PFSK-1 (cell line): Measurements from ENCODE around the gene GMPPA.
A peak's percentile ranks its signal among the peaks of the same experiment; 100 is the strongest.

Experiments
- FOXP2 ChIP-seq: optimal IDR thresholded peaks from 2 replicates; pipeline ENCODE3; 2011; ENCODE audit warnings: borderline replicate concordance, control low read depth, inconsistent platforms; ENCODE audit not compliant: insufficient read depth; ENCODE audit errors: extremely low read length, extremely low read depth
- POLR2AphosphoS5 ChIP-seq: IDR thresholded peaks from 2 replicates; pipeline ENCODE4 v1.6.1; 2012; ENCODE audit warnings: low read depth, mild to moderate bottlenecking, control low read depth, low read length, moderate library complexity
- REST ChIP-seq, 2 experiments: IDR thresholded peaks; 2 replicates each; pipeline versions ENCODE4 v1.6.1 to v1.8.0; 2011 to 2012; ENCODE audit warnings: low read depth in 2 of 2, low read length in 2 of 2, control low read depth in 1 of 2, inconsistent platforms in 1 of 2, mild to moderate bottlenecking in 1 of 2, moderate library complexity in 1 of 2; ENCODE audit not compliant: insufficient read depth in 1 of 2
- SIN3A ChIP-seq: IDR thresholded peaks from 2 replicates; pipeline ENCODE4 v1.6.1; 2012; ENCODE audit warnings: mild to moderate bottlenecking, low read length, moderate library complexity, borderline replicate concordance; ENCODE audit not compliant: insufficient read depth
- TAF1 ChIP-seq: IDR thresholded peaks from 2 replicates; pipeline ENCODE4 v1.6.1; 2012; ENCODE audit warnings: low read length, control low read depth, borderline replicate concordance; ENCODE audit not compliant: insufficient read depth

GMPPA gene

DNA sequence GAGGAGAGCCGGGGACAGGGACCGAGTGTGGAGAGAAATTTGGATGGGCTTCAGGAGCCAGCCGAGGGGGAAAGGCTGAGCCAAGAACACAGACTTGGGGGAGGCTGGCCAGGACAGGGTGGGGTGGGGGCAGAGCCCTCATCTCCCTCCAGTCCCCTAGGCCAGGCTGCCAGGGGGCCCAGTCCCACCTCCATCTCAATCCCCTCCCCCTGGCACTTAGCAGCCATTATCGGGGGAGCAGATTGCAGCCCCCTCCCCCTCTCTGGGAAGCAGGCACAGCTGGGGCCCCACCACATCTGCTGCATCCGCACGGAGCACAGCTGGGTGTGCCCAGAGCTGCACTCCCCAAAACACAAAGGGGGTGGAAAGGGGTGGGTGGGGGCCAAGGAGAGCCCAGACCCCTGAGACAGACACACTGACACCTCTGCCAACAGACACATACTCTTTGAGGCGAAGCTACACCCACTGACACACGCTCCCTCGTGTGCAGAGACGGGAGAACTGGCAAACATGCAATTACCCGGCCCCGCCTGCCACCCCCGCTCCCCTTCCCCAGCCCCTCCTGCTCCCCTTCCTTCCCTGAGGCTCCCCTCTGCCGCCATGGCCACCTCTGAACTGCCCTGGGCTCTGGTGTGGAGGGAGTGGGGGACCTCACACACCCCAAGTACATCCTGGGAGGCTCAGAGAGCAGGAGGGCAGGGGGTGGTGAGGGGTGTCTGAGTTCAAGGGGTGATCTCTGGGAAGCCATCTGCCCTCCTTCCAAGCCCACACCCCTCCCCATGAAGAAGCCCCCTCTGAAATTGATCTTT is 10.5 kb downstream of the GMPPA start:
- no peak for TF ChIP-seq SIN3A
- no peak for TF ChIP-seq TAF1
- no peak for TF ChIP-seq FOXP2
- no peak for TF ChIP-seq POLR2AphosphoS5

- TF ChIP-seq TAF1 (no peak), POLR2AphosphoS5 (0 out of 2 replicates have a peak, but pooled peaks have one; percentile 19), SIN3A (no peak)
Measured at GRCh38 chr2:219509780-219510511, 11.3 kb downstream of the GMPPA start.

GRCh38 chr2:219510512-219511135 is 11.9 kb downstream of the GMPPA start:
- no peak for TF ChIP-seq POLR2AphosphoS5
- TF ChIP-seq TAF1: no peak
- TF ChIP-seq SIN3A: no peak
- no peak for TF ChIP-seq REST (IDR thresholded peaks at IDR 0.05; ENCODE audit: insufficient read depth in 1 of 2, low read depth in 2 of 2, low read length in 2 of 2)
- TF ChIP-seq FOXP2: no peak

GRCh38 chr2:219511547-219512325 is 13.0 kb downstream of the GMPPA start:
- TF ChIP-seq REST (IDR thresholded peaks at IDR 0.05; ENCODE audit: insufficient read depth in 1 of 2, low read depth in 2 of 2, low read length in 2 of 2): no peak
- TF ChIP-seq POLR2AphosphoS5: no peak
- TF ChIP-seq TAF1: no peak
- no peak for TF ChIP-seq FOXP2
- no peak for TF ChIP-seq SIN3A

DNA sequence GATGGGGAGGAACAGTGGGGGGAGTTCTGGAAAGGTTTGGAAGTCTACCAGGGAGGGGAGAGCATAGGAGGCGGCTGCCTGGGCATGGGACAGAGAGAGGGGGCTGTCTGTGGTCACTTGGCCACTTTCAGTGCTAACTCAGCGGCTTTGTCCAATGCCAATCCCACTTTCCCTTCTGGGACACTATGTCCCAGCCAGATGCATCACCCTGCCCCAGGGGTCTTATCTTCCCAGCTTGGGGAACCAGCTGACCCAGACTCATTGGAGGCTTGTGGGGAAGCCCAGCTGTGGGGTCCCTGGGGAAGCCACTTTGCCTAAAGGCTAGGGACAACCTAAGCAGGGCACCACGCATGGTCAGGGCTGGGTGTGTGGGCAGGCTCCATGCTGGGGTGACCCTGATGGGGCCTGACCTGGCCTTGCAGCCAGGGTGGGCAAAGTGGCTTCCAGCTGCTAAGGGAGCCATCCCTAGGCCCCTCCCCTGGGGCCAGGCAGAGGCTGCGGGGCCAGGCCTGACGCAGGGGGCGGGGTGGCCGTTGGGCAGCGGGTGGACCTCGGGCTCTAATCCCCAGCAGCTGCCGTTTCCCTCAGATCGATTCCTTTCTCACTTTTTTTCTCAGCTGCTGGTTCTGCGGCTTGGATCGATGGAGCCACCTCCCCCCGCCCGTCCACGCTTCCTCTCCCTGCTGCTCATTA is 14.0 kb downstream of the GMPPA start:
- TF ChIP-seq TAF1 (no peak), REST (IDR thresholded peaks at IDR 0.05; ENCODE audit: insufficient read depth in 1 of 2, low read depth in 2 of 2, low read length in 2 of 2) (no peak), FOXP2 (no peak), POLR2AphosphoS5 (no peak), SIN3A (no peak)
